ENCODE results near the gene PTPRD.
"Not testable (repeated sequence)": the region's sequence is repeated elsewhere in the genome, so short reads cannot be mapped to it uniquely, and the experiment has no call there.

The PTPRD gene

DNA sequence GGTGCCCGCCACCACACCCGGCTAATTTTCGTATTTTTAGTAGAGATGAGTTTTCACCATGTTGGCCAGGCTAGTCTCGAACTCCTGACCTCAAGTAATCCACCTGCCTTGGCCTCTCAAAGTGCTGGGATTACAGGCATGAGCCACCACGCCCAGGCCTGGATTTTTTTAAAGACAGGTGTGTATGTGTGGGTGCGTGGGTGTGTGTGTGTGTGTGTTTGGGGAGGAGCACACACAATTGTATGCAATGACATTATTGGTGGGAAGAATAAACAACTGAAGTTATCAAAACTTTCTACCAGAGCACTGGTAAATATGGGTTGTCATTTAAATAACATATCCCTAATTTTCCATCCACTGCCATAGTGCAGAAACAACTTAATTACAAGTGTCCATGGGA, 1915.2 kb downstream of the PTPRD start:
- H3K27me3 ChIP-seq (ENCODE audit: control insufficient read depth, insufficient read depth, low read length, poor library complexity, severe bottlenecking); H3K27ac ChIP-seq (ENCODE audit: insufficient read depth, low read depth, low read length, poor library complexity, severe bottlenecking); H3K4me3 ChIP-seq (ENCODE audit: insufficient read depth, low read depth, low read length); H3K9me3 ChIP-seq (ENCODE audit: control insufficient read depth, low read length); H3K4me1 ChIP-seq (ENCODE audit: control insufficient read depth, insufficient read depth, low read length); H3K36me3 ChIP-seq (ENCODE audit: control insufficient read depth, insufficient read depth, low read length): not testable (repeated sequence)
- WGBS, 2 experiments, result 85 to 94% methylated on average over 6 of the region's 6 CpGs

- no peak overlapping the region for H3K4me3 ChIP-seq (ENCODE audit: insufficient read depth, low read depth, low read length)
- WGBS, 2 experiments, result 89 to 90% methylated on average over 5 to 6 of the region's 6 CpGs
- H3K36me3 ChIP-seq (ENCODE audit: control insufficient read depth, insufficient read depth, low read length), result no peaks in the 10 kb centered on the region
- H3K4me1 ChIP-seq (ENCODE audit: control insufficient read depth, insufficient read depth, low read length), result peaks cover 5% of the 10 kb centered on the region
- H3K27ac ChIP-seq (ENCODE audit: insufficient read depth, low read depth, low read length, poor library complexity, severe bottlenecking), result no peak overlapping the region
- no peaks in the 10 kb centered on the region for H3K9me3 ChIP-seq (ENCODE audit: control insufficient read depth, low read length)
- H3K27me3 ChIP-seq (ENCODE audit: control insufficient read depth, insufficient read depth, low read length, poor library complexity, severe bottlenecking), result no peaks in the 10 kb centered on the region
These were observed 1916.3 kb downstream of the PTPRD start for GRCh38 chr9:8696516-8696915.

GRCh38 chr9:8694983-8695588, 1917.7 kb downstream of the PTPRD start:
- H3K36me3 ChIP-seq (ENCODE audit: control insufficient read depth, insufficient read depth, low read length), result no peaks in the 10 kb centered on the region
- H3K27me3 ChIP-seq (ENCODE audit: control insufficient read depth, insufficient read depth, low read length, poor library complexity, severe bottlenecking), result no peaks in the 10 kb centered on the region
- no peak overlapping the region for H3K4me3 ChIP-seq (ENCODE audit: insufficient read depth, low read depth, low read length)
- peak overlapping the region; percentile 40 for H3K27ac ChIP-seq (ENCODE audit: insufficient read depth, low read depth, low read length, poor library complexity, severe bottlenecking)
- H3K9me3 ChIP-seq (ENCODE audit: control insufficient read depth, low read length), result no peaks in the 10 kb centered on the region
- WGBS, 2 experiments, result 54 to 69% methylated on average over 2 to 4 of the region's 4 CpGs
- peaks cover 5% of the 10 kb centered on the region for H3K4me1 ChIP-seq (ENCODE audit: control insufficient read depth, insufficient read depth, low read length)

GRCh38 chr9:8693464-8693863, 1919.3 kb downstream of the PTPRD start:
- H3K36me3 ChIP-seq (ENCODE audit: control insufficient read depth, insufficient read depth, low read length), result no peaks in the 10 kb centered on the region
- no peaks in the 10 kb centered on the region for H3K27me3 ChIP-seq (ENCODE audit: control insufficient read depth, insufficient read depth, low read length, poor library complexity, severe bottlenecking)
- H3K4me1 ChIP-seq (ENCODE audit: control insufficient read depth, insufficient read depth, low read length), result peaks cover 5% of the 10 kb centered on the region
- H3K9me3 ChIP-seq (ENCODE audit: control insufficient read depth, low read length), result no peaks in the 10 kb centered on the region
- WGBS, 2 experiments, result 94 to 97% methylated on average over 5 to 6 of the region's 6 CpGs
- H3K4me3 ChIP-seq (ENCODE audit: insufficient read depth, low read depth, low read length), result no peak overlapping the region
- H3K27ac ChIP-seq (ENCODE audit: insufficient read depth, low read depth, low read length, poor library complexity, severe bottlenecking), result no peak overlapping the region

DNA sequence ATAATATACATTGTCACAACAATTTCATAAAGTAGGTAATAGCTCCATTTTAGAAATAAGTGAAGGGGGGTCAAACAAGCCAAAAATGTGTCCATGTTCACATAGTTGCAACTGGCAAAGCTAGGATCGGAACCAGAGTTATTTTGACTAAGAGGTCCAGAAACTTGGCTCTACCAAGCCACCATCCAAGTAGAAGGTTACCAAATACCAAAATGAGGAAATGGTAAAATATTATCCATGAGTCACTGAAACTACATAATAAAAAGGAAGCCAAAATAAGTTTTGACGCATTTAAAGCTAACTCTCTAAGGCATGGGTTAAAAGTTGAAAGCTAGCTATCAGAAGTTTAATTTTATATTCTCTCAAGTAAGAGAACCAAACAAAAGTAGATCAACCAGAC, 1926.3 kb downstream of the PTPRD start:
- H3K4me1 ChIP-seq (ENCODE audit: control insufficient read depth, insufficient read depth, low read length), result no peaks in the 10 kb centered on the region
- 89 to 90% methylated on average over 1 to 2 of the region's 2 CpGs for WGBS, 2 experiments
- H3K9me3 ChIP-seq (ENCODE audit: control insufficient read depth, low read length), result no peaks in the 10 kb centered on the region
- no peaks in the 10 kb centered on the region for H3K36me3 ChIP-seq (ENCODE audit: control insufficient read depth, insufficient read depth, low read length)
- H3K4me3 ChIP-seq (ENCODE audit: insufficient read depth, low read depth, low read length), result no peak overlapping the region
- no peaks in the 10 kb centered on the region for H3K27me3 ChIP-seq (ENCODE audit: control insufficient read depth, insufficient read depth, low read length, poor library complexity, severe bottlenecking)
- no peak overlapping the region for H3K27ac ChIP-seq (ENCODE audit: insufficient read depth, low read depth, low read length, poor library complexity, severe bottlenecking)

GRCh38 chr9:8685825-8686224, 1927.0 kb downstream of the PTPRD start:
- H3K9me3 ChIP-seq (ENCODE audit: control insufficient read depth, low read length), result no peaks in the 10 kb centered on the region
- H3K36me3 ChIP-seq (ENCODE audit: control insufficient read depth, insufficient read depth, low read length), result no peaks in the 10 kb centered on the region
- no peak overlapping the region for H3K27ac ChIP-seq (ENCODE audit: insufficient read depth, low read depth, low read length, poor library complexity, severe bottlenecking)
- 94 to 96% methylated on average over 2 to 3 of the region's 3 CpGs for WGBS, 2 experiments
- no peaks in the 10 kb centered on the region for H3K27me3 ChIP-seq (ENCODE audit: control insufficient read depth, insufficient read depth, low read length, poor library complexity, severe bottlenecking)
- H3K4me1 ChIP-seq (ENCODE audit: control insufficient read depth, insufficient read depth, low read length), result no peaks in the 10 kb centered on the region
- H3K4me3 ChIP-seq (ENCODE audit: insufficient read depth, low read depth, low read length), result no peak overlapping the region

DNA sequence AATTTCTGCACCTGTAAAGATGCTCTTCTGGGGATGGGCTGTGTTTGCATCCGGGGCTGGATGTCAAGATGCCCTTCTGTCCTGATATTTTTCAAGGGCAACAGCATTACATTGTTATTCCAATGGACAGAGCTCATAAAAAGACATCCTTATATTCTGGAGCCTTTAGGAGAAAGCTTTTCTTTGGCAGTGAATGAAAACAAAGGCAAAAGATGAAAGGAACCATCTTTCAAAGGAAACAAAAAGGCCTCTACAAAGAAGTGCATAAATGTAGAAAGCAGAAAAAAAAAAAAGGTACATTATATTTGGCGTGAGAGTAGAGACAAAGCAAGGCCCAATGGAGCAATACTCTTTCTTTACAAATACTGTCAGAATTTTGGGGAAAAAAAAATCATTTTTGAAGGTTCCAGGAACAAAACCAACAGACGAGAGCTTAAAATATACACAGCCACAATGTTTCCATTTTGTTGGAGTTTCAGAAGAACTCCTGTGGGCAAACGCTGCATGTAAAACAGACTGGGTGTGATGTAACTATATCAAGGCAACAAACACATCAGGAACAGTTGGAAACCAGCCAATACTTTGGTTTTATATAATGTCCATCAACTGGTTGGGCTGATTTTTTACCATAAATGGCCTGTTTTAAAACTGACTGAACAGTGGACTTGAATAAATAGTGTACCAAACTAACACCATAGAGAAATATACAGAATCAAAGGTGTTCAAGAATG, 1927.7 kb downstream of the PTPRD start:
- Histone ChIP-seq H3K27me3 (ENCODE audit: control insufficient read depth, insufficient read depth, low read length, poor library complexity, severe bottlenecking) (no peaks in the 10 kb centered on the region), H3K27ac (ENCODE audit: insufficient read depth, low read depth, low read length, poor library complexity, severe bottlenecking) (no peak overlapping the region), H3K36me3 (ENCODE audit: control insufficient read depth, insufficient read depth, low read length) (no peaks in the 10 kb centered on the region), H3K9me3 (ENCODE audit: control insufficient read depth, low read length) (no peaks in the 10 kb centered on the region), H3K4me1 (ENCODE audit: control insufficient read depth, insufficient read depth, low read length) (no peaks in the 10 kb centered on the region), H3K4me3 (ENCODE audit: insufficient read depth, low read depth, low read length) (no peak overlapping the region)
- 83 to 88% methylated on average over 4 of the region's 4 CpGs for WGBS, 2 experiments

- H3K27ac ChIP-seq (ENCODE audit: insufficient read depth, low read depth, low read length, poor library complexity, severe bottlenecking), result no peak overlapping the region
- peaks cover 7% of the 10 kb centered on the region for H3K4me1 ChIP-seq (ENCODE audit: control insufficient read depth, insufficient read depth, low read length)
- H3K4me3 ChIP-seq (ENCODE audit: insufficient read depth, low read depth, low read length), result no peak overlapping the region
- H3K36me3 ChIP-seq (ENCODE audit: control insufficient read depth, insufficient read depth, low read length), result no peaks in the 10 kb centered on the region
- WGBS, 2 experiments, result 87 to 92% methylated on average over 7 of the region's 7 CpGs
- H3K27me3 ChIP-seq (ENCODE audit: control insufficient read depth, insufficient read depth, low read length, poor library complexity, severe bottlenecking), result no peaks in the 10 kb centered on the region
- H3K9me3 ChIP-seq (ENCODE audit: control insufficient read depth, low read length), result no peaks in the 10 kb centered on the region
These were observed 1929.3 kb downstream of the PTPRD start for GRCh38 chr9:8683496-8683895.

DNA sequence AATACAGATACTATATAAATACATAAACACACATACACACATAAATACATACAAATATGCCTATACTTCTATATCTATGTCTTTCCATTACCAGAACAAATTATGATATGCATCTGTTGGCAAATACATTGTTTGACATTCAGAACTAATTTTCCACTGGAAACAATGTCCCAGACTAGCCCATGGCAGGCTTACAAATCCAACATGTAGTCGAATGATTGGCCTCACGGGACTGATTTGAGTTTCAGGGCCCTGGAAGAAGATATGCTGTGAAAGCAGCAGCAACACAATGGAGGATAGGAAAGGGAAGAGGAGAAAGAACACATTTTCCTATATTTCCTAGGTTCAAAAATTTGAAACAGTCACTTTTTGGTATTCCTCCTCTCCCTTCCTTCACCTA, 1932.1 kb downstream of the PTPRD start:
- no peaks in the 10 kb centered on the region for H3K27me3 ChIP-seq (ENCODE audit: control insufficient read depth, insufficient read depth, low read length, poor library complexity, severe bottlenecking)
- H3K36me3 ChIP-seq (ENCODE audit: control insufficient read depth, insufficient read depth, low read length), result no peaks in the 10 kb centered on the region
- H3K4me3 ChIP-seq (ENCODE audit: insufficient read depth, low read depth, low read length), result no peak overlapping the region
- no peak overlapping the region for H3K27ac ChIP-seq (ENCODE audit: insufficient read depth, low read depth, low read length, poor library complexity, severe bottlenecking)
- peaks cover 16% of the 10 kb centered on the region for H3K4me1 ChIP-seq (ENCODE audit: control insufficient read depth, insufficient read depth, low read length)
- WGBS, 2 experiments, result 92 to 94% methylated on average over 2 of the region's 2 CpGs
- no peaks in the 10 kb centered on the region for H3K9me3 ChIP-seq (ENCODE audit: control insufficient read depth, low read length)

DNA sequence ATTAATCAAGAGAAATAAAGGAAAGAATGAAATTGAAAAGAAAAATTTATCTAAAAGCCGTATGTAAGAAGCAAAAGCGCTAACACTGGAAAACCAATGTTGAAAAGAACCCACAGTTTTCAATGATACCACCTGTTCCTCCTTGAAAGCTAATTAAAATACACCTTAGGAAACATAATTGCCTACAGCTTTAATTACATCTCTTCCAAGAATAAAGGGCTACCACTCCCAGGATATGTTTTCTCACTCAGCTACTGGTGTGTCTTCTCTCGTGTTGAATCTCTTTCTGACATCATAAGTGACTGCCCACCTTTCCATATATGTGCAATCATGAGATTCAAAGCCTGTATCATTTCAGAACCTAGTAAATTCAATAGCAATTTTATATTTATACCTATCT, 1932.6 kb downstream of the PTPRD start:
- 83 to 86% methylated on average over 3 of the region's 3 CpGs for WGBS, 2 experiments
- Histone ChIP-seq H3K9me3 (ENCODE audit: control insufficient read depth, low read length) (no peaks in the 10 kb centered on the region), H3K4me1 (ENCODE audit: control insufficient read depth, insufficient read depth, low read length) (peaks cover 16% of the 10 kb centered on the region), H3K27me3 (ENCODE audit: control insufficient read depth, insufficient read depth, low read length, poor library complexity, severe bottlenecking) (no peaks in the 10 kb centered on the region), H3K36me3 (ENCODE audit: control insufficient read depth, insufficient read depth, low read length) (no peaks in the 10 kb centered on the region), H3K4me3 (ENCODE audit: insufficient read depth, low read depth, low read length) (no peak overlapping the region), H3K27ac (ENCODE audit: insufficient read depth, low read depth, low read length, poor library complexity, severe bottlenecking) (no peak overlapping the region)
